NCI-H1694 (cell line): ENCODE data around the gene CD151.

Experiments used
- DNase-seq: peaks from one replicate; lab custom pipeline; 2025; lab: John Stamatoyannopoulos, UW

CD151 gene

GRCh38 chr11:832529-833113, at the start of gene CD151:
Gene CD151 (plus strand): TSS chr11:832952. CDS start chr11:836070, 3,118 bp downstream.
- DNase-seq = no peak

- peak; percentile 90 for DNase-seq
These were observed 49.2 kb upstream of the CD151 start for GRCh38 chr11:783581-784015.

GRCh38 chr11:786235-787083, 46.3 kb upstream of the CD151 start:
- no peak for DNase-seq

- no peak for DNase-seq
These were observed 45.6 kb upstream of the CD151 start for GRCh38 chr11:787084-787675.

- no peak for DNase-seq
These were observed 44.6 kb upstream of the CD151 start for GRCh38 chr11:788009-788640.

- DNase-seq = no peak
These were observed 43.5 kb upstream of the CD151 start for GRCh38 chr11:788953-789940.

GRCh38 chr11:789943-790342, 42.8 kb upstream of the CD151 start, which contains the start of gene CEND1:
Gene CEND1 (minus strand): TSS chr11:790090. CDS start chr11:788576, 1,514 bp downstream.
- DNase-seq = no peak

- DNase-seq = no peak
These were observed 41.8 kb upstream of the CD151 start for GRCh38 chr11:790721-791564.

- DNase-seq = no peak
These were observed 40.9 kb upstream of the CD151 start for GRCh38 chr11:791658-792534.

GRCh38 chr11:792535-792821, 40.3 kb upstream of the CD151 start:
- DNase-seq = no peak

GRCh38 chr11:792873-793272, 39.9 kb upstream of the CD151 start:
- DNase-seq = no peak

- peak; percentile 30 for DNase-seq
These were observed 39.2 kb upstream of the CD151 start for GRCh38 chr11:793556-793955.

- DNase-seq = no peak
These were observed 38.6 kb upstream of the CD151 start for GRCh38 chr11:794013-794765.

- no peak for DNase-seq
These were observed 37.8 kb upstream of the CD151 start for GRCh38 chr11:794766-795633.

GRCh38 chr11:795634-796564, 36.9 kb upstream of the CD151 start:
- DNase-seq = no peak

- no peak for DNase-seq
These were observed 36.0 kb upstream of the CD151 start for GRCh38 chr11:796565-797295.
